HL-60 (cell line): ENCODE data around the gene CCNK.

Experiments
- DNase-seq, 2 experiments: peaks; one replicate each; pipeline ENCODE4 v3.0.0-alpha.2; 2010 to 2020; ENCODE audit warnings: low read depth in 1 of 2, low spot score in 1 of 2
- H3K27ac ChIP-seq: fragments of 250-450 bp; sonication (Bioruptor Pico); replicated peaks from 2 replicates; pipeline ENCODE4 v1.5.1; 2020; ENCODE audit warnings: mild to moderate bottlenecking, moderate library complexity
- H3K27me3 ChIP-seq: fragments of 250-450 bp; sonication (Bioruptor Pico); 2 replicates; pipeline ENCODE4 v1.5.1; 2021; ENCODE audit warnings: mild to moderate bottlenecking, moderate library complexity; ENCODE audit not compliant: insufficient read depth, poor library complexity, severe bottlenecking
- H3K4me3 ChIP-seq: replicated peaks from 2 replicates; pipeline ENCODE4 v1.5.1; 2011; ENCODE audit warnings: mild to moderate bottlenecking, control low read depth, low read length; ENCODE audit not compliant: insufficient read depth
- CTCF ChIP-seq: IDR thresholded peaks from one replicate; pipeline ENCODE4 v1.5.1; 2011; ENCODE audit warnings: low read length, control low read depth, inconsistent platforms; ENCODE audit not compliant: insufficient read depth
- GABPA ChIP-seq: IDR thresholded peaks from 2 replicates; pipeline ENCODE4 v1.6.1; 2012; ENCODE audit warnings: low read depth
- POLR2AphosphoS5 ChIP-seq: IDR thresholded peaks from 2 replicates; pipeline ENCODE4 v1.6.1; 2012; ENCODE audit warnings: low read depth
- REST ChIP-seq: IDR thresholded peaks from 2 replicates; pipeline ENCODE4 v1.6.1; 2012; ENCODE audit warnings: low read depth; ENCODE audit not compliant: insufficient replicate concordance
- SPI1 ChIP-seq: IDR thresholded peaks from 2 replicates; pipeline ENCODE4 v1.6.1; 2012; ENCODE audit warnings: low read depth, mild to moderate bottlenecking, borderline replicate concordance

Gene CCNK

GRCh38 chr14:99527427-99528076, 46.3 kb downstream of the CCNK start:
- Histone ChIP-seq H3K27me3 (no peaks in the 10 kb centered on the region), H3K27ac (no peak overlapping the region), H3K4me3 (no peak overlapping the region)
- TF ChIP-seq CTCF, result no peak
- DNase-seq, result no peak

- no peak for TF ChIP-seq CTCF
- no peak for TF ChIP-seq SPI1
- no peak for TF ChIP-seq POLR2AphosphoS5
- no peak for TF ChIP-seq GABPA
- TF ChIP-seq REST, result no peak
- no peak for DNase-seq
- H3K27me3 ChIP-seq, result no peaks in the 10 kb centered on the region
- no peak overlapping the region for H3K4me3 ChIP-seq
- no peak overlapping the region for H3K27ac ChIP-seq
Measured at GRCh38 chr14:99529899-99530298, 48.7 kb downstream of the CCNK start.

GRCh38 chr14:99530407-99531155, 49.4 kb downstream of the CCNK start:
- DNase-seq, result no peak
- Histone ChIP-seq H3K27me3 (no peaks in the 10 kb centered on the region), H3K4me3 (no peak overlapping the region), H3K27ac (no peak overlapping the region)
- no peak for TF ChIP-seq REST
- TF ChIP-seq SPI1, result no peak
- no peak for TF ChIP-seq GABPA

GRCh38 chr14:99531251-99532096, 50.3 kb downstream of the CCNK start:
- no peaks in the 10 kb centered on the region for H3K27me3 ChIP-seq
- no peak for DNase-seq
- H3K27ac ChIP-seq, result no peak overlapping the region
- TF ChIP-seq CTCF (no peak), POLR2AphosphoS5 (no peak), SPI1 (no peak), REST (no peak), GABPA (no peak)
- H3K4me3 ChIP-seq, result no peak overlapping the region
